SK-N-SH (cell line): ENCODE measurements around the gene FAM20C. TPM values are rescaled to one million over a fixed set of nuclear protein-coding genes. Genes with fewer than 3 reads are reported as not detected.

ENCODE experiments used
- CTCF ChIA-PET: fragments of 300-600, 350-600 bp; formaldehyde crosslinking; extraction: SDS; loops from one replicate; lab custom pipeline; 2021; lab: Yijun Ruan, JAX
- POLR2A ChIA-PET: fragments of 350-600 bp; sonication (Branson Sonifier 250); formaldehyde crosslinking; extraction: SDS; loops from one replicate; lab custom pipeline; 2020; ENCODE audit warnings: antibody characterized with exemption, inconsistent platforms; lab: Yijun Ruan, JAX
- DNase-seq: peaks from one replicate; pipeline ENCODE4 v3.0.0; 2012
- H2AFZ ChIP-seq: fragments of 200-600 bp; sonication (generic); 2 replicates; pipeline ENCODE4 v1.8.1; 2016; ENCODE audit warnings: antibody characterized with exemption, mild to moderate bottlenecking, low read depth
- H3F3A ChIP-seq: fragments of 200-600 bp; sonication (generic); replicated peaks from 2 replicates; pipeline ENCODE3; 2016; ENCODE audit warnings: antibody characterized with exemption, mild to moderate bottlenecking; ENCODE audit not compliant: insufficient read depth
- H3K27ac ChIP-seq, 2 experiments: fragments of 200-500 bp in 1 of 2; fragments of 200-600 bp in 1 of 2; sonication (Bioruptor generic) in 1 of 2; sonication (generic), shearing (Covaris generic) in 1 of 2; 2 replicates each; pipeline versions ENCODE4 v1.5.1 to v1.6.1; 2014 to 2016; ENCODE audit warnings: low read depth in 2 of 2, inconsistent platforms in 1 of 2, low read length in 1 of 2, mild to moderate bottlenecking in 1 of 2, mixed read lengths in 1 of 2
- H3K27me3 ChIP-seq: fragments of 200-600 bp; sonication (generic), shearing (Covaris generic); 2 replicates; pipeline ENCODE4 v1.6.1; 2016; ENCODE audit warnings: mixed run types; ENCODE audit not compliant: insufficient read depth
- H3K36me3 ChIP-seq, 2 experiments: fragments of 200-500 bp in 1 of 2; fragments of 200-600 bp in 1 of 2; sonication (Bioruptor generic) in 1 of 2; sonication (generic) in 1 of 2; replicated peaks in 1 of 2; 2 replicates each; pipeline versions ENCODE3 to v1.5.1; 2014 to 2016; ENCODE audit warnings: low read length in 1 of 2, mild to moderate bottlenecking in 1 of 2; ENCODE audit not compliant: insufficient read depth in 2 of 2, control insufficient read depth in 1 of 2
- H3K4me1 ChIP-seq, 2 experiments: fragments of 200-500 bp in 1 of 2; fragments of 200-600 bp in 1 of 2; sonication (Bioruptor generic) in 1 of 2; sonication (generic), shearing (Covaris generic) in 1 of 2; 2 replicates each; pipeline versions ENCODE4 v1.5.1 to v1.6.1; 2014 to 2016; ENCODE audit warnings: low read depth in 1 of 2, low read length in 1 of 2, mixed run types in 1 of 2; ENCODE audit not compliant: insufficient read depth in 2 of 2, control insufficient read depth in 1 of 2
- H3K4me2 ChIP-seq: fragments of 200-600 bp; sonication (generic), shearing (Covaris generic); 2 replicates; pipeline ENCODE4 v1.6.1; 2017; ENCODE audit warnings: mixed run types
- H3K4me3 ChIP-seq, 2 experiments: fragments of 200-500 bp in 1 of 2; fragments of 200-600 bp in 1 of 2; sonication (Bioruptor generic) in 1 of 2; sonication (generic), shearing (Covaris generic) in 1 of 2; 2 replicates each; pipeline versions ENCODE4 v1.5.1 to v1.8.1; 2014 to 2016; ENCODE audit warnings: low read depth in 2 of 2, inconsistent platforms in 1 of 2, low read length in 1 of 2, mild to moderate bottlenecking in 1 of 2, mixed read lengths in 1 of 2, moderate library complexity in 1 of 2
- H3K79me2 ChIP-seq: fragments of 200-600 bp; sonication (generic); 2 replicates; pipeline ENCODE4 v1.8.1; 2017; ENCODE audit warnings: mild to moderate bottlenecking; ENCODE audit not compliant: insufficient read depth
- H3K9ac ChIP-seq: fragments of 200-600 bp; sonication (generic); 2 replicates; pipeline ENCODE4 v1.6.1; 2017; ENCODE audit warnings: mixed run types
- H3K9me2 ChIP-seq: fragments of 200-600 bp; sonication (generic); 2 replicates; pipeline ENCODE4 v1.6.1; 2017; ENCODE audit warnings: mixed run types
- H3K9me3 ChIP-seq: fragments of 200-600 bp; sonication (generic); 2 replicates; pipeline ENCODE4 v1.6.1; 2017; ENCODE audit warnings: mixed run types, mild to moderate bottlenecking, moderate library complexity
- H4K20me1 ChIP-seq: fragments of 200-600 bp; sonication (generic); 2 replicates; pipeline ENCODE4 v1.6.1; 2017; ENCODE audit warnings: mild to moderate bottlenecking, mixed run types; ENCODE audit not compliant: insufficient read depth
- FOSL2 ChIP-seq: IDR thresholded peaks from 2 replicates; pipeline ENCODE4 v1.4.0; 2012; ENCODE audit warnings: low read depth, mild to moderate bottlenecking, moderate library complexity, borderline replicate concordance
- MEF2A ChIP-seq: IDR thresholded peaks from 2 replicates; pipeline ENCODE4 v1.4.0; 2012; ENCODE audit warnings: low read depth, borderline replicate concordance
- NFIC ChIP-seq: IDR thresholded peaks from 2 replicates; pipeline ENCODE4 v1.4.0; 2012; ENCODE audit warnings: borderline replicate concordance
- NRF1 ChIP-seq: IDR thresholded peaks from 2 replicates; pipeline ENCODE4 v1.6.1; 2012; ENCODE audit warnings: low read depth, mild to moderate bottlenecking, low read length
- RAD21 ChIP-seq: IDR thresholded peaks from 2 replicates; pipeline ENCODE4 v1.6.1; 2012; ENCODE audit warnings: mild to moderate bottlenecking, low read length
- RCOR1 ChIP-seq: fragments of 150-350 bp; IDR thresholded peaks from 2 replicates; pipeline ENCODE4 v1.6.1; 2017; ENCODE audit warnings: antibody characterized with exemption, low read length
- SMC3 ChIP-seq: IDR thresholded peaks from 2 replicates; pipeline ENCODE4 v1.6.1; 2012; ENCODE audit warnings: low read depth, low read length, improper control_type of control experiment
- TCF12 ChIP-seq: IDR thresholded peaks from 2 replicates; pipeline ENCODE4 v1.4.0; 2012
- WGBS: methylation state at CpG from one replicate; pipeline ENCODE4 v1.1.6; 2017; ENCODE audit warnings: low lambda C conversion rate; 5-methylcytosine and 5-hydroxymethylcytosine counted together
- polyA plus RNA-seq, 3 experiments: library from polyadenylated mRNA; depleted of rRNA; stranded (reverse); fragments of >200 nt; gene quantifications; 2 replicates each; pipeline ENCODE4 v1.2.3, GENCODE V29; 2012
- TF ChIP-seq, protein P1 (sequence below): fragments of 150-350 bp; IDR thresholded peaks from 2 replicates; pipeline ENCODE4 v1.6.1; 2016; ENCODE audit warnings: mild to moderate bottlenecking, low read depth, low read length
- TF ChIP-seq, protein P2 (sequence below): IDR thresholded peaks from 2 replicates; pipeline ENCODE4 v1.4.0; 2012; ENCODE audit warnings: low read depth
- TF ChIP-seq, protein P3 (sequence below): IDR thresholded peaks from 2 replicates; pipeline ENCODE4 v1.6.1; 2012; ENCODE audit warnings: mild to moderate bottlenecking, low read depth, low read length, moderate library complexity
- TF ChIP-seq, protein P4 (sequence below): IDR thresholded peaks from 2 replicates; pipeline ENCODE4; 2012
- TF ChIP-seq, protein P5 (sequence below): fragments of 150-350 bp; IDR thresholded peaks from 2 replicates; pipeline ENCODE4 v1.6.1; 2017; ENCODE audit warnings: antibody characterized with exemption, low read length, low read depth, borderline replicate concordance
- TF ChIP-seq, protein P6 (sequence below): IDR thresholded peaks from 2 replicates; pipeline ENCODE4 v1.4.0; 2012; ENCODE audit warnings: low read depth, borderline replicate concordance

The FAM20C gene
- polyA plus RNA-seq, 1 of the 3 experiments (the other 2 are of a cell fraction), result 12.7 TPM

DNA sequence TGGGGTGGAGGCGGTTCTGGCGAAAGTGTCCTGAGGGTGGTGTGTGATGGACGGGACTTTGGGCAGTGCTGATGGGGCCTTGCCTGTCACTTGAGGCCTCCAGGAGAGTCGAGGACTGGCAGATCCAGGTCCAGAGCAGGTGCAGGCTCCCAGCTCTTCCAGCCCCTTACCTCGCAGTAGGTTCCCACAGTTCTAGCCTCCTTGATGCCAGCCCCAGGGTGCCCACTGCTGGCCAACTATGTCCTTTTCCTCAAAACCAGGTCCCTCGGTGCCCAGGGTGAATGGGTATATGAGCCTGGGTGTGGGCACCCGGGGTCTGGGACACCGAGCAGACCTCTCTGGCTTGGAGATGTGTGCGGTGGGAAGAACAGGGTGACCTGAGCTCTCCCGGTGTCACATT, 8.3 kb downstream of the FAM20C start:
- H3F3A ChIP-seq, result peaks cover 6% of the 10 kb centered on the region
- TF ChIP-seq, protein P1, sequence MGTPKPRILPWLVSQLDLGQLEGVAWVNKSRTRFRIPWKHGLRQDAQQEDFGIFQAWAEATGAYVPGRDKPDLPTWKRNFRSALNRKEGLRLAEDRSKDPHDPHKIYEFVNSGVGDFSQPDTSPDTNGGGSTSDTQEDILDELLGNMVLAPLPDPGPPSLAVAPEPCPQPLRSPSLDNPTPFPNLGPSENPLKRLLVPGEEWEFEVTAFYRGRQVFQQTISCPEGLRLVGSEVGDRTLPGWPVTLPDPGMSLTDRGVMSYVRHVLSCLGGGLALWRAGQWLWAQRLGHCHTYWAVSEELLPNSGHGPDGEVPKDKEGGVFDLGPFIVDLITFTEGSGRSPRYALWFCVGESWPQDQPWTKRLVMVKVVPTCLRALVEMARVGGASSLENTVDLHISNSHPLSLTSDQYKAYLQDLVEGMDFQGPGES, result no peak
- TF ChIP-seq RAD21, result peak; percentile 37; the same call in 1 of the 2 replicates
- no peaks in the 10 kb centered on the region for H3K79me2 ChIP-seq
- no peaks in the 10 kb centered on the region; a peak in 1 of 4 replicates for H3K4me1 ChIP-seq
- H2AFZ ChIP-seq, result no peak overlapping the region
- H3K9ac ChIP-seq, result no peak overlapping the region
- no peaks in the 10 kb centered on the region for H3K27me3 ChIP-seq
- CTCF ChIA-PET, result interaction anchor here (1.0 to 1.5 kb wide), 5 partner anchors 9 to 137 kb away, joined by 3 to 4 read pairs (median 3); partner anchors contain the start of gene FAM20C
- H3K9me3 ChIP-seq, result no peaks in the 10 kb centered on the region
- 78% methylated on average over 10 of the region's 10 CpGs for WGBS
- H3K9me2 ChIP-seq, result no peaks in the 10 kb centered on the region
- H3K27ac ChIP-seq, result no peak overlapping the region
- peaks cover 23% of the 10 kb centered on the region for H4K20me1 ChIP-seq
- POLR2A ChIA-PET, result no interaction called here
- peaks cover 0 to 2% of the 10 kb centered on the region in 2 experiments for H3K36me3 ChIP-seq
- no peak overlapping the region for H3K4me2 ChIP-seq
- H3K4me3 ChIP-seq, result no peak overlapping the region
- no peak for DNase-seq

DNA sequence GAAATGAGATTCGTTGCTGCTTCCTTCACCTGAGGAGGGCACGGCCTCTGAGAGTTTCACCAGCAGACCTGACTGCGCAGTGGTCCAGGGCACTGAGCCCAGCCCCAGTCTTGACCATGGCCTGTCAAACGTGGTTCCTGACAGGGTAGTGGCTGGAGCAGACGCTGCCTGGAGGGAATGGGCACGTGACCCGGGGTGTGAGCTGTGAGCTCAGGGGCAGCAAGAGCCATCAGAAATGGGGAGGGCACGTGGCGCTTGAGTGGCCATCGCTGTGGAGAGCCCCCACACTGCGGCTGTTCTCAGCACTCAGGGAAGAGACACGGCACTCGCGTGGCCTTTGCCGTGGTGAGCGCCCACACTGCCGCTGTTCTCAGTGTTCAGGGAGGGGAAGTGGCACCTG, 12.0 kb downstream of the FAM20C start:
- H4K20me1 ChIP-seq, result no peaks in the 10 kb centered on the region
- WGBS, result 92% methylated on average over 14 of the region's 17 CpGs
- no peak overlapping the region for H3K4me3 ChIP-seq
- H3K4me2 ChIP-seq, result no peak overlapping the region
- CTCF ChIA-PET, result no interaction called here
- H3F3A ChIP-seq, result peaks cover 6% of the 10 kb centered on the region
- no peaks in the 10 kb centered on the region for H3K79me2 ChIP-seq
- H3K27ac ChIP-seq, result no peak overlapping the region
- H3K4me1 ChIP-seq, result no peaks in the 10 kb centered on the region
- no peaks in the 10 kb centered on the region for H3K9me2 ChIP-seq
- no peak overlapping the region for H2AFZ ChIP-seq
- TF ChIP-seq TCF12 (no peak), FOSL2 (no peak), MEF2A (no peak), NFIC (no peak), SMC3 (no peak), RCOR1 (no peak), NRF1 (no peak)
- TF ChIP-seq, protein P2, sequence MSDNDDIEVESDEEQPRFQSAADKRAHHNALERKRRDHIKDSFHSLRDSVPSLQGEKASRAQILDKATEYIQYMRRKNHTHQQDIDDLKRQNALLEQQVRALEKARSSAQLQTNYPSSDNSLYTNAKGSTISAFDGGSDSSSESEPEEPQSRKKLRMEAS, result no peak
- TF ChIP-seq, protein P3, sequence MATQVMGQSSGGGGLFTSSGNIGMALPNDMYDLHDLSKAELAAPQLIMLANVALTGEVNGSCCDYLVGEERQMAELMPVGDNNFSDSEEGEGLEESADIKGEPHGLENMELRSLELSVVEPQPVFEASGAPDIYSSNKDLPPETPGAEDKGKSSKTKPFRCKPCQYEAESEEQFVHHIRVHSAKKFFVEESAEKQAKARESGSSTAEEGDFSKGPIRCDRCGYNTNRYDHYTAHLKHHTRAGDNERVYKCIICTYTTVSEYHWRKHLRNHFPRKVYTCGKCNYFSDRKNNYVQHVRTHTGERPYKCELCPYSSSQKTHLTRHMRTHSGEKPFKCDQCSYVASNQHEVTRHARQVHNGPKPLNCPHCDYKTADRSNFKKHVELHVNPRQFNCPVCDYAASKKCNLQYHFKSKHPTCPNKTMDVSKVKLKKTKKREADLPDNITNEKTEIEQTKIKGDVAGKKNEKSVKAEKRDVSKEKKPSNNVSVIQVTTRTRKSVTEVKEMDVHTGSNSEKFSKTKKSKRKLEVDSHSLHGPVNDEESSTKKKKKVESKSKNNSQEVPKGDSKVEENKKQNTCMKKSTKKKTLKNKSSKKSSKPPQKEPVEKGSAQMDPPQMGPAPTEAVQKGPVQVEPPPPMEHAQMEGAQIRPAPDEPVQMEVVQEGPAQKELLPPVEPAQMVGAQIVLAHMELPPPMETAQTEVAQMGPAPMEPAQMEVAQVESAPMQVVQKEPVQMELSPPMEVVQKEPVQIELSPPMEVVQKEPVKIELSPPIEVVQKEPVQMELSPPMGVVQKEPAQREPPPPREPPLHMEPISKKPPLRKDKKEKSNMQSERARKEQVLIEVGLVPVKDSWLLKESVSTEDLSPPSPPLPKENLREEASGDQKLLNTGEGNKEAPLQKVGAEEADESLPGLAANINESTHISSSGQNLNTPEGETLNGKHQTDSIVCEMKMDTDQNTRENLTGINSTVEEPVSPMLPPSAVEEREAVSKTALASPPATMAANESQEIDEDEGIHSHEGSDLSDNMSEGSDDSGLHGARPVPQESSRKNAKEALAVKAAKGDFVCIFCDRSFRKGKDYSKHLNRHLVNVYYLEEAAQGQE, result no peak
- TF ChIP-seq, protein P4, sequence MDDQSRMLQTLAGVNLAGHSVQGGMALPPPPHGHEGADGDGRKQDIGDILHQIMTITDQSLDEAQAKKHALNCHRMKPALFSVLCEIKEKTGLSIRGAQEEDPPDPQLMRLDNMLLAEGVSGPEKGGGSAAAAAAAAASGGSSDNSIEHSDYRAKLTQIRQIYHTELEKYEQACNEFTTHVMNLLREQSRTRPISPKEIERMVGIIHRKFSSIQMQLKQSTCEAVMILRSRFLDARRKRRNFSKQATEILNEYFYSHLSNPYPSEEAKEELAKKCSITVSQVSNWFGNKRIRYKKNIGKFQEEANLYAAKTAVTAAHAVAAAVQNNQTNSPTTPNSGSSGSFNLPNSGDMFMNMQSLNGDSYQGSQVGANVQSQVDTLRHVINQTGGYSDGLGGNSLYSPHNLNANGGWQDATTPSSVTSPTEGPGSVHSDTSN, result no peak
- TF ChIP-seq, protein P5, sequence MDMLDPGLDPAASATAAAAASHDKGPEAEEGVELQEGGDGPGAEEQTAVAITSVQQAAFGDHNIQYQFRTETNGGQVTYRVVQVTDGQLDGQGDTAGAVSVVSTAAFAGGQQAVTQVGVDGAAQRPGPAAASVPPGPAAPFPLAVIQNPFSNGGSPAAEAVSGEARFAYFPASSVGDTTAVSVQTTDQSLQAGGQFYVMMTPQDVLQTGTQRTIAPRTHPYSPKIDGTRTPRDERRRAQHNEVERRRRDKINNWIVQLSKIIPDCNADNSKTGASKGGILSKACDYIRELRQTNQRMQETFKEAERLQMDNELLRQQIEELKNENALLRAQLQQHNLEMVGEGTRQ, result no peak
- TF ChIP-seq, protein P6, sequence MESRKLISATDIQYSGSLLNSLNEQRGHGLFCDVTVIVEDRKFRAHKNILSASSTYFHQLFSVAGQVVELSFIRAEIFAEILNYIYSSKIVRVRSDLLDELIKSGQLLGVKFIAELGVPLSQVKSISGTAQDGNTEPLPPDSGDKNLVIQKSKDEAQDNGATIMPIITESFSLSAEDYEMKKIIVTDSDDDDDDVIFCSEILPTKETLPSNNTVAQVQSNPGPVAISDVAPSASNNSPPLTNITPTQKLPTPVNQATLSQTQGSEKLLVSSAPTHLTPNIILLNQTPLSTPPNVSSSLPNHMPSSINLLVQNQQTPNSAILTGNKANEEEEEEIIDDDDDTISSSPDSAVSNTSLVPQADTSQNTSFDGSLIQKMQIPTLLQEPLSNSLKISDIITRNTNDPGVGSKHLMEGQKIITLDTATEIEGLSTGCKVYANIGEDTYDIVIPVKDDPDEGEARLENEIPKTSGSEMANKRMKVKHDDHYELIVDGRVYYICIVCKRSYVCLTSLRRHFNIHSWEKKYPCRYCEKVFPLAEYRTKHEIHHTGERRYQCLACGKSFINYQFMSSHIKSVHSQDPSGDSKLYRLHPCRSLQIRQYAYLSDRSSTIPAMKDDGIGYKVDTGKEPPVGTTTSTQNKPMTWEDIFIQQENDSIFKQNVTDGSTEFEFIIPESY, result no peak
- TF ChIP-seq, protein P1, result no peak
- DNase-seq, result no peak
- H3K36me3 ChIP-seq, result no peaks in the 10 kb centered on the region
- no peak overlapping the region for H3K9ac ChIP-seq
- POLR2A ChIA-PET, result no interaction called here
- H3K27me3 ChIP-seq, result no peaks in the 10 kb centered on the region
- H3K9me3 ChIP-seq, result no peaks in the 10 kb centered on the region
